A549 (cell line): ENCODE results near the gene MID2. TPM values are rescaled to one million over a fixed set of nuclear protein-coding genes. Genes with fewer than 3 reads are reported as not detected.
"Not testable (repeated sequence)": the region's sequence is repeated elsewhere in the genome, so short reads cannot be mapped to it uniquely, and the experiment has no call there.

Experiments
- ATAC-seq, 2 experiments: fragments of 200-7000 bp in 1 of 2; fragments of >200 bp in 1 of 2; cut with Nextera tagmentation in 1 of 2; cut with Tn5 transposase in 1 of 2; 3 replicates each; pipeline versions ENCODE4 v1.8.0 to v1.9.1; 2018 to 2020; ENCODE audit warnings: mild to moderate bottlenecking in 1 of 2, moderate library complexity in 1 of 2
- CTCF ChIA-PET: fragments of 300-600 bp; sonication (Branson Sonifier 250); formaldehyde crosslinking; extraction: SDS; loops from one replicate; lab custom pipeline; 2021; ENCODE audit warnings: antibody characterized with exemption, inconsistent platforms; lab: Yijun Ruan, JAX
- POLR2A ChIA-PET: fragments of 350-600 bp; formaldehyde crosslinking; extraction: SDS; loops from one replicate; lab custom pipeline; 2021; ENCODE audit warnings: antibody characterized with exemption, inconsistent platforms; lab: Yijun Ruan, JAX
- DNase-seq, 2 experiments: peaks; one replicate each; pipeline versions ENCODE4 v3.0.0 to v3.0.0-alpha.2; 2011 to 2016; ENCODE audit warnings: low read depth in 1 of 2, low spot score in 1 of 2
- FAIRE-seq: peaks from 2 replicates; lab custom pipeline; 2011; peaks lifted over from hg19 to GRCh38; lab: Jason Lieb, UNC
- H3K27ac ChIP-seq, 2 experiments: fragments of >200 bp; sonication (Bioruptor Twin); formaldehyde crosslinking; 3 replicates each; pipeline ENCODE4 v1.5.1; 2016 to 2017
- H3K4me1 ChIP-seq: fragments of >200 bp; sonication (Bioruptor Twin); formaldehyde crosslinking; 3 replicates; pipeline ENCODE4 v1.6.1; 2016
- H3K4me2 ChIP-seq: fragments of >200 bp; sonication (Bioruptor Twin); formaldehyde crosslinking; 3 replicates; pipeline ENCODE4 v1.6.1; 2016
- H3K4me3 ChIP-seq: fragments of >200 bp; sonication (Bioruptor Twin); formaldehyde crosslinking; 3 replicates; pipeline ENCODE4 v1.5.1; 2016
- H3K9me3 ChIP-seq: fragments of >200 bp; sonication (Bioruptor Twin); formaldehyde crosslinking; 3 replicates; pipeline ENCODE4 v1.6.1; 2016
- BCL3 ChIP-seq: fragments of >200 bp; sonication (Bioruptor Twin); formaldehyde crosslinking; IDR thresholded peaks from 3 replicates; pipeline ENCODE4 v1.6.1; 2016
- BHLHE40 ChIP-seq: IDR thresholded peaks from 2 replicates; pipeline ENCODE4 v1.6.1; 2012; ENCODE audit warnings: low read depth, low read length, inconsistent platforms
- CBX8 ChIP-seq: fragments of 200-600 bp; sonication (generic); IDR thresholded peaks from 2 replicates; pipeline ENCODE4 v1.6.1; 2016
- CEBPB ChIP-seq, 2 experiments: fragments of >200 bp in 1 of 2; sonication (Bioruptor Twin) in 1 of 2; formaldehyde crosslinking in 1 of 2; IDR thresholded peaks; 2 replicates each; pipeline ENCODE4 v1.6.1; 2012 to 2016
- CHD4 ChIP-seq: fragments of 200-600 bp; sonication (generic); IDR thresholded peaks from 2 replicates; pipeline ENCODE4 v1.6.1; 2016; ENCODE audit warnings: antibody characterized with exemption, mild to moderate bottlenecking, borderline replicate concordance
- ESRRA ChIP-seq: fragments of 150-350 bp; IDR thresholded peaks from 2 replicates; pipeline ENCODE4 v1.6.1; 2014; ENCODE audit warnings: mild to moderate bottlenecking, low read length, borderline replicate concordance
- FOSL2 ChIP-seq, 2 experiments: fragments of 450-650 bp in 1 of 2; fragments of >200 bp in 1 of 2; sonication (Bioruptor Twin) in 1 of 2; formaldehyde crosslinking; IDR thresholded peaks; 2 replicates each; pipeline versions ENCODE4 v1.5.0 to v1.6.1; 2016 to 2020; ENCODE audit warnings: mild to moderate bottlenecking in 1 of 2, moderate library complexity in 1 of 2
- HEYL ChIP-seq: fragments of 250-450 bp; sonication (Bioruptor Pico); IDR thresholded peaks from 2 replicates; pipeline ENCODE4 v1.8.0; 2021; ENCODE audit warnings: mild to moderate bottlenecking, moderate library complexity
- JUN ChIP-seq, 2 experiments: fragments of >200 bp; sonication (Bioruptor Twin); formaldehyde crosslinking; IDR thresholded peaks; 2 replicates in 1 of 2; 3 replicates in 1 of 2; pipeline ENCODE4 v1.6.1; 2016 to 2017
- KDM1A ChIP-seq: fragments of 200-600 bp; sonication (generic); IDR thresholded peaks from 2 replicates; pipeline ENCODE4 v1.6.1; 2016; ENCODE audit warnings: low read depth, mild to moderate bottlenecking
- MAX ChIP-seq: IDR thresholded peaks from 2 replicates; pipeline ENCODE4 v1.6.1; 2012
- NFE2L2 ChIP-seq: fragments of 150-350 bp; conservative IDR thresholded peaks from 2 replicates; pipeline ENCODE4 v1.6.1; 2014; ENCODE audit warnings: low read length
- POLR2AphosphoS2 ChIP-seq: conservative IDR thresholded peaks from 2 replicates; pipeline ENCODE4 v1.6.1; 2012; ENCODE audit warnings: low read length, improper control_type of control experiment, inconsistent platforms
- RAD21 ChIP-seq, 2 experiments: fragments of >200 bp in 1 of 2; sonication (Bioruptor Twin) in 1 of 2; formaldehyde crosslinking in 1 of 2; IDR thresholded peaks in 1 of 2; conservative IDR thresholded peaks in 1 of 2; 2 replicates in 1 of 2; 3 replicates in 1 of 2; pipeline ENCODE4 v1.6.1; 2012 to 2018; ENCODE audit warnings: inconsistent platforms in 1 of 2
- RNF2 ChIP-seq: fragments of 200-600 bp; sonication (generic); IDR thresholded peaks from 2 replicates; pipeline ENCODE4 v1.6.1; 2016; ENCODE audit warnings: low read depth, mild to moderate bottlenecking, antibody characterized with exemption, moderate library complexity, borderline replicate concordance
- TFCP2L1 ChIP-seq: fragments of 250-450 bp; sonication (Bioruptor Pico); IDR thresholded peaks from 2 replicates; pipeline ENCODE4 v1.5.0; 2021; ENCODE audit warnings: mild to moderate bottlenecking
- ZC3H11A ChIP-seq: fragments of 450-650 bp; IDR thresholded peaks from 2 replicates; pipeline ENCODE4 v1.6.1; 2014; ENCODE audit warnings: antibody characterized with exemption, mild to moderate bottlenecking
- ZFP36 ChIP-seq: fragments of 450-650 bp; IDR thresholded peaks from 2 replicates; pipeline ENCODE4 v1.6.1; 2014; ENCODE audit warnings: borderline replicate concordance; ENCODE audit not compliant: partially characterized antibody
- ZSCAN20 ChIP-seq: fragments of 250-450 bp; sonication (Bioruptor Pico); IDR thresholded peaks from 2 replicates; pipeline ENCODE4 v1.8.0; 2022; ENCODE audit warnings: mild to moderate bottlenecking, moderate library complexity
- WGBS: methylation state at CpG from one replicate; pipeline ENCODE4 v1.1.6; 2017; ENCODE audit errors: missing lambda C conversion rate; 5-methylcytosine and 5-hydroxymethylcytosine counted together
- polyA plus RNA-seq, 4 experiments: library from polyadenylated mRNA; depleted of rRNA in 3 of 4; stranded (reverse); fragments of >200 nt; fragmentation: RNase III in 1 of 4; extraction: RNeasy Plus Mini Kit Qiagen cat#74134 plus additional on column Dnase treatment in 1 of 4; gene quantifications; 2 replicates in 3 of 4; 3 replicates in 1 of 4; pipeline ENCODE4 v1.2.3, GENCODE V29; 2011 to 2017
- TF ChIP-seq, protein P1 (sequence below): fragments of 450-650 bp; IDR thresholded peaks from 2 replicates; pipeline ENCODE4 v1.6.1; 2014; ENCODE audit warnings: antibody characterized with exemption
- TF ChIP-seq, protein P2 (sequence below): fragments of >200 bp; sonication (Bioruptor Twin); formaldehyde crosslinking; IDR thresholded peaks from 3 replicates; pipeline ENCODE4 v1.5.1; 2016

The MID2 gene
- polyA plus RNA-seq, 2 of the 4 experiments (the other 2 are of a cell fraction), result 4.6 to 10.6 TPM

- TF ChIP-seq, protein P1, sequence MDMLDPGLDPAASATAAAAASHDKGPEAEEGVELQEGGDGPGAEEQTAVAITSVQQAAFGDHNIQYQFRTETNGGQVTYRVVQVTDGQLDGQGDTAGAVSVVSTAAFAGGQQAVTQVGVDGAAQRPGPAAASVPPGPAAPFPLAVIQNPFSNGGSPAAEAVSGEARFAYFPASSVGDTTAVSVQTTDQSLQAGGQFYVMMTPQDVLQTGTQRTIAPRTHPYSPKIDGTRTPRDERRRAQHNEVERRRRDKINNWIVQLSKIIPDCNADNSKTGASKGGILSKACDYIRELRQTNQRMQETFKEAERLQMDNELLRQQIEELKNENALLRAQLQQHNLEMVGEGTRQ, result no peak
- no peak for TF ChIP-seq ZSCAN20
- TF ChIP-seq, all 56 proteins: peak for 0
These were observed 20.5 kb upstream of the MID2 start (continued) for GRCh38 chrX:107805179-107805578.

DNA sequence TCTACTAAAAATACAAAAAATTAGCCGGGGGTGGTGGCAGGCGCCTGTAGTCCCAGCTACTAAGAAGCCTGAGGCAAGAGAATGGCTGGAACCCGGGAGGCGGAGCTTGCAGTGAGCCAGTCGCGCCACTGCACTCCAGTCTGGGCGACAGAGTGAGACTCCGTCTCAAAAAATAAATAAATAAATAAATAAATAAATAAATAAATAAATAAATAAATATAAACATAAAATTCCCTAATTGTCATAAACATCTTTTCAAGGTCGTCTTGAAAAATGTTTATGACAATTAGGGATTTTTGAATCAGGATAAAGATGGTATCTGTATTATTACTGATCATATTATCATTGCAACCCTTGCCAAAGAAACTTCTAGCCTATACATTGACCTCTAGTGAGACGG lies 15.6 kb upstream of the MID2 start:
- WGBS, result 42% methylated on average over 10 of the region's 10 CpGs
- CTCF ChIA-PET, DNase-seq, H3K4me1 ChIP-seq, POLR2A ChIA-PET, H3K4me3 ChIP-seq, H3K4me2 ChIP-seq, ATAC-seq, H3K27ac ChIP-seq, H3K9me3 ChIP-seq, FAIRE-seq: not testable (repeated sequence)
- peak; percentile 50 for TF ChIP-seq ZC3H11A

GRCh38 chrX:107818900-107819521 lies 6.7 kb upstream of the MID2 start:
- TF ChIP-seq ZFP36 (peak; percentile 96), CEBPB (IDR thresholded peaks at IDR 0.05) (no peak)
- ChIA-PET POLR2A (no interaction called here), CTCF (no interaction called here)
- H3K9me3 ChIP-seq, result peaks cover 13% of the 10 kb centered on the region; the same call in 2 of the 3 replicates
- H3K4me2 ChIP-seq, result no peak overlapping the region
- H3K27ac ChIP-seq, result no peak overlapping the region
- DNase-seq (no peak), FAIRE-seq (no peak), ATAC-seq (no peak)
- no peak overlapping the region for H3K4me3 ChIP-seq
- H3K4me1 ChIP-seq, result no peaks in the 10 kb centered on the region

GRCh38 chrX:107823042-107823441 lies 2.6 kb upstream of the MID2 start:
- ChIA-PET CTCF (no interaction called here), POLR2A (no interaction called here)
- Histone ChIP-seq H3K4me3 (no peak overlapping the region), H3K27ac (no peak overlapping the region), H3K4me2 (no peak overlapping the region), H3K9me3 (peaks cover 13% of the 10 kb centered on the region; the same call in 2 of the 3 replicates), H3K4me1 (peaks cover 13% of the 10 kb centered on the region)
- no peak for TF ChIP-seq BHLHE40
- TF ChIP-seq HEYL (CRISPR knock-in tag), result no peak
- TF ChIP-seq FOSL2 (IDR thresholded peaks at IDR 0.05), result no peak
- no peak for TF ChIP-seq FOSL2 (CRISPR knock-in tag; IDR thresholded peaks at IDR 0.05)
- TF ChIP-seq, protein P2, sequence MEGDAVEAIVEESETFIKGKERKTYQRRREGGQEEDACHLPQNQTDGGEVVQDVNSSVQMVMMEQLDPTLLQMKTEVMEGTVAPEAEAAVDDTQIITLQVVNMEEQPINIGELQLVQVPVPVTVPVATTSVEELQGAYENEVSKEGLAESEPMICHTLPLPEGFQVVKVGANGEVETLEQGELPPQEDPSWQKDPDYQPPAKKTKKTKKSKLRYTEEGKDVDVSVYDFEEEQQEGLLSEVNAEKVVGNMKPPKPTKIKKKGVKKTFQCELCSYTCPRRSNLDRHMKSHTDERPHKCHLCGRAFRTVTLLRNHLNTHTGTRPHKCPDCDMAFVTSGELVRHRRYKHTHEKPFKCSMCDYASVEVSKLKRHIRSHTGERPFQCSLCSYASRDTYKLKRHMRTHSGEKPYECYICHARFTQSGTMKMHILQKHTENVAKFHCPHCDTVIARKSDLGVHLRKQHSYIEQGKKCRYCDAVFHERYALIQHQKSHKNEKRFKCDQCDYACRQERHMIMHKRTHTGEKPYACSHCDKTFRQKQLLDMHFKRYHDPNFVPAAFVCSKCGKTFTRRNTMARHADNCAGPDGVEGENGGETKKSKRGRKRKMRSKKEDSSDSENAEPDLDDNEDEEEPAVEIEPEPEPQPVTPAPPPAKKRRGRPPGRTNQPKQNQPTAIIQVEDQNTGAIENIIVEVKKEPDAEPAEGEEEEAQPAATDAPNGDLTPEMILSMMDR, result no peak
- TF ChIP-seq TFCP2L1 (CRISPR knock-in tag), result no peak
- no peak for TF ChIP-seq NFE2L2
- no peak for TF ChIP-seq POLR2AphosphoS2
- no peak for TF ChIP-seq JUN (IDR thresholded peaks at IDR 0.05)
- TF ChIP-seq KDM1A, result no peak
- TF ChIP-seq ZSCAN20, result no peak
- FAIRE-seq (no peak), ATAC-seq (no peak), DNase-seq (no peak)
- 84% methylated on average over 2 of the region's 2 CpGs for WGBS

DNA sequence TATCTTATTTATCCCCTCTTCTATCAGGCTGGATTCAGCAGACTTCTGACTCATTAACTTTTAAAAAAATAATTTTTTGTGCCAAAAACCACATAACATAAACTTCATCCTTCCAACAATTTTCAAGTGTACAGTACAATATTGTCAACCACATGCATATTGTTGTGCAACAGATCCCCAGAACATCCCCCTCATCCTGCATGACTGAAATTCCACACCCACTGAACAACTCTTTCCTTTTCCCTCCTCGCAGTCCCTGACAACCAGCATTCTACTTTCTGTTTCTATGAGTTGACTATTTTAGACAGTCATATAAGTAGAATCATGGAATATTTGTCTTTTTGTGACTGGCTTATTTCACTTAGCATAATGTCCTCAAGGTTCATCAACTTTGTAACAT lies 2.2 kb upstream of the MID2 start:
- Histone ChIP-seq H3K4me1 (peaks cover 13% of the 10 kb centered on the region), H3K9me3 (peaks cover 9% of the 10 kb centered on the region; the same call in 2 of the 3 replicates), H3K4me2 (no peak overlapping the region), H3K4me3 (no peak overlapping the region), H3K27ac (no peak overlapping the region)
- TF ChIP-seq CBX8 (no peak), ESRRA (no peak), NFE2L2 (no peak), RNF2 (no peak), CEBPB (IDR thresholded peaks at IDR 0.05) (no peak), MAX (no peak), ZFP36 (no peak), CHD4 (no peak), BCL3 (no peak), RAD21 (conservative IDR thresholded peaks at IDR 0.05 in 1 of 2, IDR thresholded peaks at IDR 0.05 in 1 of 2) (no peak)
- no peak for DNase-seq
- ChIA-PET CTCF (no interaction called here), POLR2A (no interaction called here)
- ATAC-seq, result no peak
- no peak for FAIRE-seq
- 32% methylated on average over 1 of the region's 1 CpG for WGBS
